ENCODE results near the gene SLC28A3.

Gene SLC28A3

GRCh38 chr9:84318981-84319380 is 21.6 kb downstream of the SLC28A3 start:
- DNase-seq (ENCODE audit: low read depth in 2 of 2) = no peak
- H3K4me3 ChIP-seq (replicated peaks in 1 of 2; ENCODE audit: low read depth in 2 of 2, low read length in 2 of 2) = no peak overlapping the region
- TF ChIP-seq, protein P1, sequence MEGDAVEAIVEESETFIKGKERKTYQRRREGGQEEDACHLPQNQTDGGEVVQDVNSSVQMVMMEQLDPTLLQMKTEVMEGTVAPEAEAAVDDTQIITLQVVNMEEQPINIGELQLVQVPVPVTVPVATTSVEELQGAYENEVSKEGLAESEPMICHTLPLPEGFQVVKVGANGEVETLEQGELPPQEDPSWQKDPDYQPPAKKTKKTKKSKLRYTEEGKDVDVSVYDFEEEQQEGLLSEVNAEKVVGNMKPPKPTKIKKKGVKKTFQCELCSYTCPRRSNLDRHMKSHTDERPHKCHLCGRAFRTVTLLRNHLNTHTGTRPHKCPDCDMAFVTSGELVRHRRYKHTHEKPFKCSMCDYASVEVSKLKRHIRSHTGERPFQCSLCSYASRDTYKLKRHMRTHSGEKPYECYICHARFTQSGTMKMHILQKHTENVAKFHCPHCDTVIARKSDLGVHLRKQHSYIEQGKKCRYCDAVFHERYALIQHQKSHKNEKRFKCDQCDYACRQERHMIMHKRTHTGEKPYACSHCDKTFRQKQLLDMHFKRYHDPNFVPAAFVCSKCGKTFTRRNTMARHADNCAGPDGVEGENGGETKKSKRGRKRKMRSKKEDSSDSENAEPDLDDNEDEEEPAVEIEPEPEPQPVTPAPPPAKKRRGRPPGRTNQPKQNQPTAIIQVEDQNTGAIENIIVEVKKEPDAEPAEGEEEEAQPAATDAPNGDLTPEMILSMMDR (IDR thresholded peaks at IDR 0.05; ENCODE audit: low read depth, low read length) = no peak

DNA sequence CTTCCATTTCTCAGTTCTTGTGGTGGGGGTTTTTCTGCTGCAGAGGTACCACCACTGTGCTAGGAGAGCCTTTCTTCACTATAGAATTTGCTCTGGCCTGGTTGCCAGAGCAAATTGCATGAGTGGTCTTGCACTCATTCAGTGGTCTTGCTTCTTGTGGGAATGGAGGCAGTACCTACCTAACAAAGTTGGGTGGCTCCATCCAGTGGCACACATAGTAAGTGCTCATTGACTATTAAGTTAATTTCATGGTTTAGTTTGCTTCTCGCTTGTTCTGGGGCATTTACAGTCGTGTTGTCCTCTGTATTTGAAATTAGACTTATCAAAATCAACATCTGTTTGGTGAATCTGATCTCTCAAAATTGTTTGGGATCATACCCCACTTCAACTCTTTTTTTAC is 23.0 kb downstream of the SLC28A3 start:
- H3K4me3 ChIP-seq (replicated peaks in 1 of 2; ENCODE audit: low read depth in 2 of 2, low read length in 2 of 2) = no peak overlapping the region
- TF ChIP-seq, protein P1 (IDR thresholded peaks at IDR 0.05; ENCODE audit: low read depth, low read length) = peak; percentile 27
- DNase-seq (ENCODE audit: low read depth in 2 of 2) = no peak

GRCh38 chr9:84315278-84315877 is 25.2 kb downstream of the SLC28A3 start:
- TF ChIP-seq, protein P1 (IDR thresholded peaks at IDR 0.05; ENCODE audit: low read depth, low read length) = peak; percentile 75
- peak; percentile 77 to 79 for DNase-seq (ENCODE audit: low read depth in 2 of 2)
- no peak overlapping the region for H3K4me3 ChIP-seq (replicated peaks in 1 of 2; ENCODE audit: low read depth in 2 of 2, low read length in 2 of 2)

- TF ChIP-seq, protein P1 (IDR thresholded peaks at IDR 0.05; ENCODE audit: low read depth, low read length) = no peak
- DNase-seq (ENCODE audit: low read depth in 2 of 2) = no peak
- no peak overlapping the region for H3K4me3 ChIP-seq (replicated peaks in 1 of 2; ENCODE audit: low read depth in 2 of 2, low read length in 2 of 2)
These were observed 26.3 kb downstream of the SLC28A3 start for GRCh38 chr9:84314306-84314705.

DNA sequence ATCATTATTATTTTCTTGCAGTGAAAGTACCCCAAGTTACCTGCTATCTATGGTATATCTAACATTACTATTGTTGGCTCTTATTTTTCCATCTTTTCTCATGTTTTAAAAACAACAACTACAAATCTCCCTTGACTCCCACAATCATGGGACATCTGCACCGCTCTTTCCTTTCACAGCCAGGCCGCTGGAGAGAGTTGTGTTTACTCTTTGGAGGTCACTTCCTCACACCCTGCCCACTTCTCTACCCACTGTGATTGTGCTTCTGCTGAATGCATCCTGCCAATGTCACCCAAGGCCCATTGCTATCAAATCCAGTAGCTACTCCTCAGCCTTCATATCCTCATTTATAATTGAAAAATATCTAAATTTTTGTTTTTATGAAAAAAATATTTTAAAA is 29.7 kb downstream of the SLC28A3 start:
- TF ChIP-seq, protein P1 (IDR thresholded peaks at IDR 0.05; ENCODE audit: low read depth, low read length) = no peak
- no peak overlapping the region for H3K4me3 ChIP-seq (replicated peaks in 1 of 2; ENCODE audit: low read depth in 2 of 2, low read length in 2 of 2)
- no peak for DNase-seq (ENCODE audit: low read depth in 2 of 2)

DNA sequence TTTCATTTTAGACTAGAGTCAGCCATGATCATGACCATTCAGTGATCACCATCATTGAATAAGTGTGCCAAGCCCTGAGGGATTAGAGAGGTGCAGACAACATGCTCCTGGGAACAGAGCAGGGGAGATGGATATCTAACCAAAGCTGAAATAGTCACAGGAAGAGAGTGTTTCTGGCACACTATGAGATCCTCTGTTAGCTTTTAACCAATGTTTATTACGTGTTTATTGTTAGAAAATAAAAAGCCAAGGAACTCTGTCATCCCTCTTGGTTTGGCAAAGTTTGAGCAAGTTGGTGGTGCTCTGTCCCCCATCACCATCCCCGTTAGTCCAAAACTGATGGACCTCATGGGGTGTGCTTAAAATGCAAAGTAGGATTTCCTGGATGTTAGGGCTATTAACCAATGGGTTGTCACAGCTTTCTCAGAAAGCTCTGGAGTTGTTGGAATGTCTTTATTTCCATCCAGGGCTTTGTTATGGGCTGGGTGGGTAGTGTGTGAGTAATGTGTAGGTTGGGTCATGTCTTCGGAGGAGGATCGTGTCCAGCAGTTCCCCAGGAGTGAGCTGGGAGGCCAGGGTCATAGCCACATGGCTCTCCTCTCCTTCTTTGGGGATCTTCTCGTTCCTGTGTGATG is 34.9 kb downstream of the SLC28A3 start:
- TF ChIP-seq, protein P1 (IDR thresholded peaks at IDR 0.05; ENCODE audit: low read depth, low read length) = no peak
- H3K4me3 ChIP-seq (replicated peaks in 1 of 2; ENCODE audit: low read depth in 2 of 2, low read length in 2 of 2) = no peak overlapping the region
- DNase-seq (ENCODE audit: low read depth in 2 of 2) = no peak

Measured in cardiac fibroblast (primary cell).